ENCODE measurements around the gene BMPR1A. TPM values are rescaled to one million over a fixed set of nuclear protein-coding genes. Genes with fewer than 3 reads are reported as not detected.

The BMPR1A gene
- total RNA-seq, 1 experiment from 2014 or later = 24.3 TPM

DNA sequence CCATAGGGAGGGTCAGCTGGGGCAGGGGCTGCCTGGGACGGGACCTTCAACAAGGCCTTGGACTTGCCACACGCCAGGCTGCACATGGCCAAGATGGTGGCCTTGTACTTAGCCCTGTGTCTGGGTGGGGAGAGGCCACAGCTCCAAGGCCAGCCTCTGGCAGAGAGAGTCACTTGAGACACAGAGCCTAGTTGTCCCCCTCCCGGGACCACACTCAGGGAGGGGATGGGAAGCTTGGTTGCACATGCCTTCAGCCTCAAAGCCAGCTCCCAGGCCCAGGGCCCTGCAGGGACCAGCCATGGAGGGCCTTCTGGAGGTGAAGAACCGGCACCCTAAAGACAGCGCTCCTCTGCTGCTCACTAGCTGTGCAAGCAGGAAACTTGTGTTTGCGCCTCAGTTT lies 184.3 kb downstream of the BMPR1A start:
- H3K79me2 ChIP-seq (ENCODE audit: low read depth) = no peaks in the 10 kb centered on the region

DNA sequence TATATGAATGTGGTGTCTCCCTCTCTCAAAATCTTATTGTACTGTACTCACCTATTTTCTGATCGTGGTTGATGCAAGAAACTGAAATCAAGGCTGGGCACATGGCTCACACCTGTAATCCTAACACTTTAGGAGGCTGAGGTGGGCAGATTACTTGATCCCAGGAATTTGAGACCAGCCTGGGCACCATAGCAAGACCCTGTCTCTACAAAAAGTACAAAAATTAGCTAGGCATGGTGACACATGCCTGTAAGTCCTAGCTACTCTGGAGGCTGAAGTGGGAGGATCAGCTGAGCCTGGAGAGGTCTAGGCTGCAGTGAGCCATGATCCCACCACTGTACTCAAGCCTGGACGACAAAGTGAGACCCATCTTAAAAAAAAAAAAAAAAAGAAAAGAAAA lies 185.0 kb downstream of the BMPR1A start:
- H3K27me3 ChIP-seq (ENCODE audit: insufficient read depth, low read depth) = no peaks in the 10 kb centered on the region
- H3K36me3 ChIP-seq (ENCODE audit: low read depth) = no peaks in the 10 kb centered on the region
- H4K20me1 ChIP-seq (ENCODE audit: insufficient read depth) = no peaks in the 10 kb centered on the region
- intact Hi-C loops (cut with micrococcal nuclease; ENCODE audit: unreplicated experiment) = no loop called here
- H2AFZ ChIP-seq = no peak overlapping the region
- no peak for DNase-seq
- H3K27ac ChIP-seq = no peak overlapping the region
- H3K4me1 ChIP-seq (replicated peaks; ENCODE audit: insufficient read depth) = peaks cover 13% of the 10 kb centered on the region
- no peaks in the 10 kb centered on the region for H3F3A ChIP-seq (ENCODE audit: insufficient read depth, low read depth)
- no TSS peak for BruUV-seq (replicated peaks)
- no peaks in the 10 kb centered on the region for H3K9me2 ChIP-seq (ENCODE audit: insufficient read depth)
- TF ChIP-seq, protein P1, sequence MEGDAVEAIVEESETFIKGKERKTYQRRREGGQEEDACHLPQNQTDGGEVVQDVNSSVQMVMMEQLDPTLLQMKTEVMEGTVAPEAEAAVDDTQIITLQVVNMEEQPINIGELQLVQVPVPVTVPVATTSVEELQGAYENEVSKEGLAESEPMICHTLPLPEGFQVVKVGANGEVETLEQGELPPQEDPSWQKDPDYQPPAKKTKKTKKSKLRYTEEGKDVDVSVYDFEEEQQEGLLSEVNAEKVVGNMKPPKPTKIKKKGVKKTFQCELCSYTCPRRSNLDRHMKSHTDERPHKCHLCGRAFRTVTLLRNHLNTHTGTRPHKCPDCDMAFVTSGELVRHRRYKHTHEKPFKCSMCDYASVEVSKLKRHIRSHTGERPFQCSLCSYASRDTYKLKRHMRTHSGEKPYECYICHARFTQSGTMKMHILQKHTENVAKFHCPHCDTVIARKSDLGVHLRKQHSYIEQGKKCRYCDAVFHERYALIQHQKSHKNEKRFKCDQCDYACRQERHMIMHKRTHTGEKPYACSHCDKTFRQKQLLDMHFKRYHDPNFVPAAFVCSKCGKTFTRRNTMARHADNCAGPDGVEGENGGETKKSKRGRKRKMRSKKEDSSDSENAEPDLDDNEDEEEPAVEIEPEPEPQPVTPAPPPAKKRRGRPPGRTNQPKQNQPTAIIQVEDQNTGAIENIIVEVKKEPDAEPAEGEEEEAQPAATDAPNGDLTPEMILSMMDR (conservative IDR thresholded peaks at IDR 0.05) = no peak
- TF ChIP-seq EZH2 (IDR thresholded peaks at IDR 0.05; ENCODE audit: low read depth) = no peak
- CTCF ChIA-PET = interaction anchor here (0.7 kb wide), 1 partner anchor 9 kb away, joined by 3 read pairs; no protein-coding TSS in a partner anchor
- POLR2A ChIA-PET (ENCODE audit: unreplicated experiment) = no interaction called here
- H3K79me2 ChIP-seq (ENCODE audit: low read depth) = no peaks in the 10 kb centered on the region
- no peak overlapping the region for H3K4me3 ChIP-seq
- H3K4me2 ChIP-seq = no peak overlapping the region
- H3K9me3 ChIP-seq (ENCODE audit: insufficient read depth, low read depth) = no peaks in the 10 kb centered on the region

More for the DNA sequence above, 184.3 kb downstream of the BMPR1A start:
- no peak overlapping the region for H3K27ac ChIP-seq
- TF ChIP-seq EZH2 (IDR thresholded peaks at IDR 0.05; ENCODE audit: low read depth) = no peak
- no peaks in the 10 kb centered on the region for H3K9me3 ChIP-seq (ENCODE audit: insufficient read depth, low read depth)
- no peak for DNase-seq
- ChIA-PET CTCF (no interaction called here), POLR2A (ENCODE audit: unreplicated experiment) (interaction anchor here (0.6 kb wide), 1 partner anchor 18 kb away, joined by 3 read pairs; no protein-coding TSS in a partner anchor)
- H3K4me1 ChIP-seq (replicated peaks; ENCODE audit: insufficient read depth) = peaks cover 13% of the 10 kb centered on the region
- H3K9me2 ChIP-seq (ENCODE audit: insufficient read depth) = no peaks in the 10 kb centered on the region
- intact Hi-C loops (cut with micrococcal nuclease; ENCODE audit: unreplicated experiment) = no loop called here
- no peaks in the 10 kb centered on the region for H4K20me1 ChIP-seq (ENCODE audit: insufficient read depth)
- H3K4me3 ChIP-seq = no peak overlapping the region
- H3F3A ChIP-seq (ENCODE audit: insufficient read depth, low read depth) = no peaks in the 10 kb centered on the region
- H3K4me2 ChIP-seq = no peak overlapping the region
- H3K27me3 ChIP-seq (ENCODE audit: insufficient read depth, low read depth) = no peaks in the 10 kb centered on the region
- BruUV-seq (replicated peaks) = no TSS peak
- H2AFZ ChIP-seq = no peak overlapping the region
- no peaks in the 10 kb centered on the region for H3K36me3 ChIP-seq (ENCODE audit: low read depth)

DNA sequence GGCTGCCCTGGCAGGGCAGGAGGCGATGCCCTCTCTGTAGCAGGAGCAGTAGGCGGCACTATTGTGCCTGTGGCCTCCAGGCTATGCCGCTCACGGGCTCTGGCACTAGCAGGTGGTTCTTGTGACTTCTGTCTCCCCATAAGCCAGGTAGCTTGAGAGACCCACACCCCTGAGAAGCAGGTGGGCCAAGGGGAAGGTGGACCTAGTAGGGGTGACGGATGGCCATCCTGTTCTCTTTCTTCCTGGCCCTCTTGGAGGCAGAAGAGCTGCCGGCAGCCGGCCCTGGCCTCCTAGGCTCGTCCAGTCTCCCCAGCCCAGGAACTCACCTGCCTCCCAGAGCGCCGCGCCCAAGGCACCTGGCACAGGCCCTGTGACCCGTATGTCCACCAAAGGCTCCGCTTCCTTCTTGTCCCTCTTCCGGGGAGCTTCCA lies 185.6 kb downstream of the BMPR1A start:
- Histone ChIP-seq H3K4me1 (replicated peaks; ENCODE audit: insufficient read depth) (peaks cover 13% of the 10 kb centered on the region), H3K79me2 (ENCODE audit: low read depth) (no peaks in the 10 kb centered on the region), H3K36me3 (ENCODE audit: low read depth) (no peaks in the 10 kb centered on the region), H3K27me3 (ENCODE audit: insufficient read depth, low read depth) (no peaks in the 10 kb centered on the region), H3K4me2 (no peak overlapping the region), H3K9me2 (ENCODE audit: insufficient read depth) (no peaks in the 10 kb centered on the region), H3K27ac (no peak overlapping the region), H3F3A (ENCODE audit: insufficient read depth, low read depth) (no peaks in the 10 kb centered on the region), H3K9me3 (ENCODE audit: insufficient read depth, low read depth) (no peaks in the 10 kb centered on the region), H2AFZ (no peak overlapping the region), H3K4me3 (no peak overlapping the region), H4K20me1 (ENCODE audit: insufficient read depth) (no peaks in the 10 kb centered on the region)
- no peak for DNase-seq
- no peak for TF ChIP-seq EZH2 (IDR thresholded peaks at IDR 0.05; ENCODE audit: low read depth)
- TF ChIP-seq, protein P1 (conservative IDR thresholded peaks at IDR 0.05) = no peak
- intact Hi-C loops (cut with micrococcal nuclease; ENCODE audit: unreplicated experiment) = no loop called here
- BruUV-seq (replicated peaks) = no TSS peak
- POLR2A ChIA-PET (ENCODE audit: unreplicated experiment) = no interaction called here
- CTCF ChIA-PET = no interaction called here

Measured in PC-9 (cell line).